ENCODE data around the gene SLC12A3.

- no peak for TF ChIP-seq RNF2 (IDR thresholded peaks at IDR 0.05; ENCODE audit: borderline replicate concordance, low read depth)
- no peak for TF ChIP-seq CTCF (IDR thresholded peaks at IDR 0.05)
- no peak for TF ChIP-seq POLR2A (IDR thresholded peaks at IDR 0.05; ENCODE audit: low read length)
Observed at GRCh38 chr16:56915336-56916119, 50.5 kb downstream of the SLC12A3 start.

Measured in A549 (cell line).